SK-N-MC (cell line): ENCODE data around the gene LMX1A.

Experiments used
- DNase-seq: peaks from one replicate; pipeline ENCODE4 v3.0.0-alpha.2; 2011; ENCODE audit warnings: low read depth, low spot score
- H3K27ac ChIP-seq: fragments of 200-600 bp; sonication (generic); 2 replicates; pipeline ENCODE4 v1.5.1; 2016; ENCODE audit warnings: mixed run types
- H3K36me3 ChIP-seq: fragments of 200-600 bp; sonication (generic); 2 replicates; pipeline ENCODE4 v1.6.1; 2017; ENCODE audit warnings: antibody characterized with exemption, low read length, mixed read lengths; ENCODE audit not compliant: insufficient read depth
- H3K4me3 ChIP-seq: fragments of 200-600 bp; sonication (generic); 2 replicates; pipeline ENCODE4 v1.5.1; 2016
- H3K9ac ChIP-seq: fragments of 200-600 bp; sonication (generic); 2 replicates; pipeline ENCODE4 v1.8.0; 2017; ENCODE audit warnings: mixed run types, mixed read lengths; ENCODE audit not compliant: insufficient read length
- H3K9me3 ChIP-seq: fragments of 200-600 bp; sonication (generic); 2 replicates; pipeline ENCODE4 v1.6.1; 2017; ENCODE audit warnings: low read depth, mild to moderate bottlenecking, antibody characterized with exemption, low read length, moderate library complexity, mixed read lengths
- EZH2 ChIP-seq: fragments of 200-600 bp; sonication (generic); IDR thresholded peaks from one replicate; pipeline ENCODE4 v1.6.1; 2017; ENCODE audit warnings: antibody characterized with exemption
- FOXP2 ChIP-seq: optimal IDR thresholded peaks from 2 replicates; pipeline ENCODE3; 2011; ENCODE audit warnings: mild to moderate bottlenecking, moderate library complexity; ENCODE audit not compliant: insufficient read depth; ENCODE audit errors: extremely low read length, control extremely low read depth
- POLR2AphosphoS5 ChIP-seq: IDR thresholded peaks from 2 replicates; pipeline ENCODE4 v1.6.1; 2012; ENCODE audit warnings: mild to moderate bottlenecking, low read depth, low read length, borderline replicate concordance

Gene LMX1A

GRCh38 chr1:165317612-165318011 lies 38.9 kb downstream of the LMX1A start:
- TF ChIP-seq POLR2AphosphoS5: peak; percentile 39; the same call in 1 of the 2 replicates
- no peak for TF ChIP-seq FOXP2
- no peak for TF ChIP-seq EZH2
- Histone ChIP-seq H3K9me3 (no peaks in the 10 kb centered on the region), H3K4me3 (no peak overlapping the region), H3K27ac (no peak overlapping the region), H3K36me3 (no peaks in the 10 kb centered on the region), H3K9ac (no peak overlapping the region)
- peak; percentile 76 for DNase-seq

- Histone ChIP-seq H3K36me3 (no peaks in the 10 kb centered on the region), H3K9ac (no peak overlapping the region)
- no peak for DNase-seq
Observed at GRCh38 chr1:165316153-165316772, 40.3 kb downstream of the LMX1A start.

GRCh38 chr1:165315481-165315880 lies 41.0 kb downstream of the LMX1A start:
- Histone ChIP-seq H3K9me3 (no peaks in the 10 kb centered on the region; the same call in 1 of the 2 replicates), H3K9ac (no peak overlapping the region), H3K4me3 (peak overlapping the region; percentile 33), H3K27ac (no peak overlapping the region), H3K36me3 (no peaks in the 10 kb centered on the region)
- TF ChIP-seq POLR2AphosphoS5 (no peak), FOXP2 (no peak), EZH2 (no peak)
- DNase-seq: peak; percentile 63

More at GRCh38 chr1:165316153-165316772, 40.3 kb downstream of the LMX1A start:
- TF ChIP-seq FOXP2 (no peak), EZH2 (no peak), POLR2AphosphoS5 (no peak)
- H3K9me3 ChIP-seq: no peaks in the 10 kb centered on the region; the same call in 1 of the 2 replicates
- no peak overlapping the region for H3K4me3 ChIP-seq
- H3K27ac ChIP-seq: no peak overlapping the region

GRCh38 chr1:165313903-165314302 lies 42.6 kb downstream of the LMX1A start:
- H3K9me3 ChIP-seq: no peaks in the 10 kb centered on the region; the same call in 1 of the 2 replicates
- no peak overlapping the region for H3K4me3 ChIP-seq
- H3K27ac ChIP-seq: no peak overlapping the region
- H3K9ac ChIP-seq: no peak overlapping the region
- TF ChIP-seq FOXP2: no peak
- no peak for TF ChIP-seq EZH2
- TF ChIP-seq POLR2AphosphoS5: no peak
- H3K36me3 ChIP-seq: no peaks in the 10 kb centered on the region
- DNase-seq: no peak

GRCh38 chr1:165312591-165312990 lies 43.9 kb downstream of the LMX1A start:
- no peak overlapping the region for H3K4me3 ChIP-seq
- TF ChIP-seq POLR2AphosphoS5 (no peak), FOXP2 (no peak), EZH2 (no peak)
- no peaks in the 10 kb centered on the region for H3K36me3 ChIP-seq
- H3K9ac ChIP-seq: no peak overlapping the region
- H3K9me3 ChIP-seq: no peaks in the 10 kb centered on the region; the same call in 1 of the 2 replicates
- no peak for DNase-seq
- no peak overlapping the region for H3K27ac ChIP-seq

- Histone ChIP-seq H3K9me3 (no peaks in the 10 kb centered on the region), H3K4me3 (no peak overlapping the region), H3K27ac (no peak overlapping the region), H3K36me3 (no peaks in the 10 kb centered on the region), H3K9ac (no peak overlapping the region)
- TF ChIP-seq POLR2AphosphoS5 (no peak), EZH2 (no peak), FOXP2 (no peak)
- no peak for DNase-seq
Observed at GRCh38 chr1:165306543-165307434, 49.7 kb downstream of the LMX1A start.

- Histone ChIP-seq H3K27ac (no peak overlapping the region), H3K36me3 (no peaks in the 10 kb centered on the region), H3K9me3 (no peaks in the 10 kb centered on the region), H3K9ac (no peak overlapping the region), H3K4me3 (no peak overlapping the region)
- no peak for TF ChIP-seq POLR2AphosphoS5
- TF ChIP-seq EZH2: no peak
- TF ChIP-seq FOXP2: no peak
- no peak for DNase-seq
Observed at GRCh38 chr1:165303386-165303785, 53.1 kb downstream of the LMX1A start.

- no peak overlapping the region for H3K27ac ChIP-seq
- no peak for DNase-seq
- H3K4me3 ChIP-seq: no peak overlapping the region
- TF ChIP-seq POLR2AphosphoS5 (no peak), EZH2 (no peak), FOXP2 (no peak)
- no peaks in the 10 kb centered on the region for H3K36me3 ChIP-seq
- no peak overlapping the region for H3K9ac ChIP-seq
- no peaks in the 10 kb centered on the region for H3K9me3 ChIP-seq
Observed at GRCh38 chr1:165300400-165300903, 56.1 kb downstream of the LMX1A start.
